HG02763 (cell line): ENCODE measurements around the gene OSBP2.

Experiments
- ATAC-seq: cut with Tn5 transposase; IDR thresholded peaks from one replicate; pipeline ENCODE4 v1.9.1; 2021; ENCODE audit warnings: mild to moderate bottlenecking, moderate library complexity; ENCODE audit not compliant: unreplicated experiment

Gene OSBP2

GRCh38 chr22:30838111-30838510 is 143.4 kb downstream of the OSBP2 start:
- ATAC-seq, result no peak

GRCh38 chr22:30841273-30841672 is 146.6 kb downstream of the OSBP2 start:
- ATAC-seq, result no peak

- no peak for ATAC-seq
These were observed 148.6 kb downstream of the OSBP2 start for GRCh38 chr22:30843245-30843644.

- ATAC-seq, result no peak
These were observed 152.9 kb downstream of the OSBP2 start for GRCh38 chr22:30847583-30847982.

- no peak for ATAC-seq
These were observed 160.6 kb downstream of the OSBP2 start for GRCh38 chr22:30855266-30855665.

- ATAC-seq, result no peak
These were observed 161.2 kb downstream of the OSBP2 start for GRCh38 chr22:30855677-30856518.

- no peak for ATAC-seq
These were observed 162.2 kb downstream of the OSBP2 start for GRCh38 chr22:30856741-30857502.

GRCh38 chr22:30857791-30858190 is 163.1 kb downstream of the OSBP2 start:
- no peak for ATAC-seq

GRCh38 chr22:30858976-30859713 is 164.5 kb downstream of the OSBP2 start:
- ATAC-seq, result no peak

- no peak for ATAC-seq
These were observed 165.0 kb downstream of the OSBP2 start for GRCh38 chr22:30859714-30860095.

- ATAC-seq, result no peak
These were observed 165.8 kb downstream of the OSBP2 start for GRCh38 chr22:30860176-30861105.

- no peak for ATAC-seq
These were observed 166.5 kb downstream of the OSBP2 start for GRCh38 chr22:30861131-30861530.

- ATAC-seq, result no peak
These were observed 167.2 kb downstream of the OSBP2 start for GRCh38 chr22:30861688-30862552.

- no peak for ATAC-seq
These were observed 168.6 kb downstream of the OSBP2 start for GRCh38 chr22:30863081-30863833.

GRCh38 chr22:30864441-30865420 is 170.1 kb downstream of the OSBP2 start:
- ATAC-seq, result no peak

GRCh38 chr22:30865656-30866055 is 171.0 kb downstream of the OSBP2 start:
- ATAC-seq, result no peak

GRCh38 chr22:30866216-30866615 is 171.5 kb downstream of the OSBP2 start:
- ATAC-seq, result no peak
